A549 (cell line): ENCODE measurements around the gene LRCH1. TPM values are rescaled to one million over a fixed set of nuclear protein-coding genes. Genes with fewer than 3 reads are reported as not detected.

Source experiments
- ATAC-seq, 2 experiments: fragments of 200-7000 bp in 1 of 2; fragments of >200 bp in 1 of 2; cut with Nextera tagmentation in 1 of 2; cut with Tn5 transposase in 1 of 2; 3 replicates each; pipeline versions ENCODE4 v1.8.0 to v1.9.1; 2018 to 2020; ENCODE audit warnings: mild to moderate bottlenecking in 1 of 2, moderate library complexity in 1 of 2
- CTCF ChIA-PET: fragments of 300-600 bp; sonication (Branson Sonifier 250); formaldehyde crosslinking; extraction: SDS; loops from one replicate; lab custom pipeline; 2021; ENCODE audit warnings: antibody characterized with exemption, inconsistent platforms; lab: Yijun Ruan, JAX
- POLR2A ChIA-PET: fragments of 350-600 bp; formaldehyde crosslinking; extraction: SDS; loops from one replicate; lab custom pipeline; 2021; ENCODE audit warnings: antibody characterized with exemption, inconsistent platforms; lab: Yijun Ruan, JAX
- DNase-seq, 2 experiments: peaks; one replicate each; pipeline versions ENCODE4 v3.0.0 to v3.0.0-alpha.2; 2011 to 2016; ENCODE audit warnings: low read depth in 1 of 2, low spot score in 1 of 2
- FAIRE-seq: peaks from 2 replicates; lab custom pipeline; 2011; peaks lifted over from hg19 to GRCh38; lab: Jason Lieb, UNC
- H3K27ac ChIP-seq, 2 experiments: fragments of >200 bp; sonication (Bioruptor Twin); formaldehyde crosslinking; 3 replicates each; pipeline ENCODE4 v1.5.1; 2016 to 2017
- H3K4me1 ChIP-seq: fragments of >200 bp; sonication (Bioruptor Twin); formaldehyde crosslinking; 3 replicates; pipeline ENCODE4 v1.6.1; 2016
- H3K4me2 ChIP-seq: fragments of >200 bp; sonication (Bioruptor Twin); formaldehyde crosslinking; 3 replicates; pipeline ENCODE4 v1.6.1; 2016
- H3K4me3 ChIP-seq: fragments of >200 bp; sonication (Bioruptor Twin); formaldehyde crosslinking; 3 replicates; pipeline ENCODE4 v1.5.1; 2016
- H3K9me3 ChIP-seq: fragments of >200 bp; sonication (Bioruptor Twin); formaldehyde crosslinking; 3 replicates; pipeline ENCODE4 v1.6.1; 2016
- CEBPB ChIP-seq, 2 experiments: fragments of >200 bp in 1 of 2; sonication (Bioruptor Twin) in 1 of 2; formaldehyde crosslinking in 1 of 2; IDR thresholded peaks; 2 replicates each; pipeline ENCODE4 v1.6.1; 2012 to 2016
- EHMT2 ChIP-seq: fragments of 200-600 bp; sonication (generic); IDR thresholded peaks from 2 replicates; pipeline ENCODE4 v1.6.1; 2016; ENCODE audit warnings: antibody characterized with exemption, low read depth, mild to moderate bottlenecking, moderate library complexity
- FOSL2 ChIP-seq, 2 experiments: fragments of 450-650 bp in 1 of 2; fragments of >200 bp in 1 of 2; sonication (Bioruptor Twin) in 1 of 2; formaldehyde crosslinking; IDR thresholded peaks; 2 replicates each; pipeline versions ENCODE4 v1.5.0 to v1.6.1; 2016 to 2020; ENCODE audit warnings: mild to moderate bottlenecking in 1 of 2, moderate library complexity in 1 of 2
- FOXS1 ChIP-seq: fragments of 250-450 bp; sonication (Bioruptor Pico); IDR thresholded peaks from 2 replicates; pipeline ENCODE4 v1.5.0; 2020; ENCODE audit warnings: mild to moderate bottlenecking, moderate library complexity
- HOXA7 ChIP-seq: fragments of 250-450 bp; sonication (Bioruptor Pico); IDR thresholded peaks from 2 replicates; pipeline ENCODE4 v1.5.0; 2020; ENCODE audit warnings: mild to moderate bottlenecking, moderate library complexity
- NR3C1 ChIP-seq: fragments of >200 bp; sonication (Bioruptor Twin); formaldehyde crosslinking; IDR thresholded peaks from 3 replicates; pipeline ENCODE4 v1.6.1; 2017
- POLR2AphosphoS2 ChIP-seq: conservative IDR thresholded peaks from 2 replicates; pipeline ENCODE4 v1.6.1; 2012; ENCODE audit warnings: low read length, improper control_type of control experiment, inconsistent platforms
- RAD21 ChIP-seq, 2 experiments: fragments of >200 bp in 1 of 2; sonication (Bioruptor Twin) in 1 of 2; formaldehyde crosslinking in 1 of 2; IDR thresholded peaks in 1 of 2; conservative IDR thresholded peaks in 1 of 2; 2 replicates in 1 of 2; 3 replicates in 1 of 2; pipeline ENCODE4 v1.6.1; 2012 to 2018; ENCODE audit warnings: inconsistent platforms in 1 of 2
- RCOR1 ChIP-seq: fragments of 150-350 bp; IDR thresholded peaks from 2 replicates; pipeline ENCODE4 v1.6.1; 2014; ENCODE audit warnings: antibody characterized with exemption, low read length, low read depth
- RFX5 ChIP-seq: fragments of 450-650 bp; IDR thresholded peaks from 2 replicates; pipeline ENCODE4 v1.7.1; 2014; ENCODE audit warnings: antibody characterized with exemption, mild to moderate bottlenecking, moderate library complexity
- SMC3 ChIP-seq: fragments of >200 bp; sonication (Bioruptor Twin); formaldehyde crosslinking; IDR thresholded peaks from 3 replicates; pipeline ENCODE4 v1.6.1; 2018; ENCODE audit warnings: inconsistent platforms
- TFCP2L1 ChIP-seq: fragments of 250-450 bp; sonication (Bioruptor Pico); IDR thresholded peaks from 2 replicates; pipeline ENCODE4 v1.5.0; 2021; ENCODE audit warnings: mild to moderate bottlenecking
- TP53 ChIP-seq: fragments of 250-450 bp; sonication (Bioruptor Pico); IDR thresholded peaks from 2 replicates; pipeline ENCODE4 v1.5.0; 2021; ENCODE audit warnings: mild to moderate bottlenecking, moderate library complexity
- ZSCAN20 ChIP-seq: fragments of 250-450 bp; sonication (Bioruptor Pico); IDR thresholded peaks from 2 replicates; pipeline ENCODE4 v1.8.0; 2022; ENCODE audit warnings: mild to moderate bottlenecking, moderate library complexity
- WGBS: methylation state at CpG from one replicate; pipeline ENCODE4 v1.1.6; 2017; ENCODE audit errors: missing lambda C conversion rate; 5-methylcytosine and 5-hydroxymethylcytosine counted together
- polyA plus RNA-seq, 4 experiments: library from polyadenylated mRNA; depleted of rRNA in 3 of 4; stranded (reverse); fragments of >200 nt; fragmentation: RNase III in 1 of 4; extraction: RNeasy Plus Mini Kit Qiagen cat#74134 plus additional on column Dnase treatment in 1 of 4; gene quantifications; 2 replicates in 3 of 4; 3 replicates in 1 of 4; pipeline ENCODE4 v1.2.3, GENCODE V29; 2011 to 2017
- TF ChIP-seq, protein P1 (sequence below): IDR thresholded peaks from 2 replicates; pipeline ENCODE4 v1.6.1; 2012; ENCODE audit warnings: low read depth, borderline replicate concordance
- TF ChIP-seq, protein P2 (sequence below): IDR thresholded peaks from 2 replicates; pipeline ENCODE4 v1.6.1; 2012
- TF ChIP-seq, protein P3 (sequence below): fragments of 150-350 bp; IDR thresholded peaks from 2 replicates; pipeline ENCODE4 v1.6.1; 2014; ENCODE audit warnings: low read depth, mild to moderate bottlenecking, low read length
- TF ChIP-seq, protein P4 (sequence below): fragments of 250-450 bp; sonication (Bioruptor Pico); IDR thresholded peaks from 2 replicates; pipeline ENCODE4 v1.5.0; 2020; ENCODE audit warnings: low read depth, mild to moderate bottlenecking, moderate library complexity
- TF ChIP-seq, protein P5 (sequence below): fragments of 250-450 bp; sonication (Bioruptor Pico); IDR thresholded peaks from 2 replicates; pipeline ENCODE4 v1.5.0; 2021; ENCODE audit warnings: mild to moderate bottlenecking, moderate library complexity, borderline replicate concordance

LRCH1 gene
- polyA plus RNA-seq, 2 of the 4 experiments (the other 2 are of a cell fraction) = 8.5 to 16.4 TPM

DNA sequence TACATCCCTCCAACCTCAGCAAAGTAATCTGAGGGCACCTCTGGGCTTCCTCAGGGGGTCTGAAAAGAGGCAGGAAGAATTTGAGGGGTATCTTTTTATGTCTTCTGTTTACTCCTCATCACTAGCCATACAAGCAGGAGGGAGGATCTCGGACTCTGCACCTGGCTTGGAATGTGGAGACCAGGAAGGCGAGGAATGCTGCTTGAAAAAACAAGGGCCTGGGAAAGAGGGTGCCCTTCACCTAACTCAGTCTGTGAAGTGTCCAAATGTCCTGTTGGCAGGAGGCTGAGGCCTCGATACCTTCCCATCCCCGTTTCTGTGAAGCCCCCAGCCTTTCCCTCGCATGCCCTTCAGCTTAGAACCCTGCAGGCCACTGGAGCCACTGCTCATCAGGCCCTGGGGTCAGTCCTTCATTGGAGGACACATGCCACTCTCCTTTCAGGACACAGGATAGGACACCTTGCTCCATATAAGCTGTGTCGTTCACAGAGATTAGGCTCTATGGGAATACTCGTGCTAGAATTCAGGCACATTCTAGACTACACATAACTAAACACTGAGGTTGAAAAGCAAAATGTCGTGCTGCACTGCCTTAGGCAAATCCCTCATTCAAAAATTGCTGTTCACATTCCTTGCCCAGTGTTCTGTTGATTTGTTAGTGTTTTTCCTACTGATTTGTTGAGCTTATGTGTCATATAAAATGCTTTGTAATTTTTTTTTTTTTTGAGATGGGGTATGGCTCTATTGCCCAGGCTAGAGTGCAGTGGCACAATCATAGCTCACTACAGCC, 194.3 kb downstream of the LRCH1 start:
- no peak overlapping the region for H3K4me3 ChIP-seq
- no peak for ATAC-seq
- TF ChIP-seq RAD21 (conservative IDR thresholded peaks at IDR 0.05 in 1 of 2, IDR thresholded peaks at IDR 0.05 in 1 of 2) (no peak), FOSL2 (IDR thresholded peaks at IDR 0.05) (no peak), FOSL2 (CRISPR knock-in tag; IDR thresholded peaks at IDR 0.05) (no peak), EHMT2 (no peak)
- ChIA-PET POLR2A (no interaction called here), CTCF (interaction anchor here (1.4 kb wide), 1 partner anchor 26 kb away, joined by 3 read pairs; no protein-coding TSS in a partner anchor)
- H3K4me1 ChIP-seq = no peaks in the 10 kb centered on the region
- no peak for FAIRE-seq
- WGBS = 96% methylated on average over 8 of the region's 8 CpGs
- no peak for DNase-seq
- no peak overlapping the region for H3K27ac ChIP-seq
- H3K4me2 ChIP-seq = no peak overlapping the region
- no peaks in the 10 kb centered on the region for H3K9me3 ChIP-seq

DNA sequence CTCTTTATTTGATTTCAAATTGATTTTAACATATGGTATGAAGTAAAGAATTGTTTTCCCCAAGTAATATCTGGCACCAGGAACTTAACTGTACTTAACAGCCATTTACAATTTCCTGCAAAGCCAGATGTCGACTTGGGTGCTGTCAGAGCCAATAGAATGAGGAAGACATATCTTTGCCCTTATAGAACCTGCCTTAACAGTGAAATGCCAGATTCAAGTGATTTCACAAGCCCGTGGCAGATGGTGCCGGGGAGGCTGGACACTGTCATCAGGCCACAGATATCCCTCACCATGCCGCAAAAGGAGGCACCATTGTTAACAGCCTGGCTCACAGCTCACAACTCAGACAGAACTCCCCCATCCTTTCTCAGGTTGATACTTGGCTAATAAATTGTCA, 195.3 kb downstream of the LRCH1 start:
- ChIA-PET POLR2A (no interaction called here), CTCF (interaction anchor here (1.4 kb wide), 1 partner anchor 27 kb away, joined by 3 read pairs; no protein-coding TSS in a partner anchor)
- TF ChIP-seq FOXS1 = no peak
- no peak for TF ChIP-seq ZSCAN20
- no peak for TF ChIP-seq HOXA7
- no peak for TF ChIP-seq RCOR1
- TF ChIP-seq, protein P1, sequence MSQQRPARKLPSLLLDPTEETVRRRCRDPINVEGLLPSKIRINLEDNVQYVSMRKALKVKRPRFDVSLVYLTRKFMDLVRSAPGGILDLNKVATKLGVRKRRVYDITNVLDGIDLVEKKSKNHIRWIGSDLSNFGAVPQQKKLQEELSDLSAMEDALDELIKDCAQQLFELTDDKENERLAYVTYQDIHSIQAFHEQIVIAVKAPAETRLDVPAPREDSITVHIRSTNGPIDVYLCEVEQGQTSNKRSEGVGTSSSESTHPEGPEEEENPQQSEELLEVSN = no peak
- TF ChIP-seq CEBPB (IDR thresholded peaks at IDR 0.05) = no peak
- TF ChIP-seq, protein P2, sequence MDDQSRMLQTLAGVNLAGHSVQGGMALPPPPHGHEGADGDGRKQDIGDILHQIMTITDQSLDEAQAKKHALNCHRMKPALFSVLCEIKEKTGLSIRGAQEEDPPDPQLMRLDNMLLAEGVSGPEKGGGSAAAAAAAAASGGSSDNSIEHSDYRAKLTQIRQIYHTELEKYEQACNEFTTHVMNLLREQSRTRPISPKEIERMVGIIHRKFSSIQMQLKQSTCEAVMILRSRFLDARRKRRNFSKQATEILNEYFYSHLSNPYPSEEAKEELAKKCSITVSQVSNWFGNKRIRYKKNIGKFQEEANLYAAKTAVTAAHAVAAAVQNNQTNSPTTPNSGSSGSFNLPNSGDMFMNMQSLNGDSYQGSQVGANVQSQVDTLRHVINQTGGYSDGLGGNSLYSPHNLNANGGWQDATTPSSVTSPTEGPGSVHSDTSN = no peak
- TF ChIP-seq POLR2AphosphoS2 = no peak
- TF ChIP-seq TFCP2L1 (CRISPR knock-in tag) = no peak
- TF ChIP-seq TP53 (CRISPR knock-in tag) = no peak
- no peak for TF ChIP-seq RFX5
- TF ChIP-seq SMC3 = no peak
- TF ChIP-seq NR3C1 = no peak
- TF ChIP-seq, protein P3, sequence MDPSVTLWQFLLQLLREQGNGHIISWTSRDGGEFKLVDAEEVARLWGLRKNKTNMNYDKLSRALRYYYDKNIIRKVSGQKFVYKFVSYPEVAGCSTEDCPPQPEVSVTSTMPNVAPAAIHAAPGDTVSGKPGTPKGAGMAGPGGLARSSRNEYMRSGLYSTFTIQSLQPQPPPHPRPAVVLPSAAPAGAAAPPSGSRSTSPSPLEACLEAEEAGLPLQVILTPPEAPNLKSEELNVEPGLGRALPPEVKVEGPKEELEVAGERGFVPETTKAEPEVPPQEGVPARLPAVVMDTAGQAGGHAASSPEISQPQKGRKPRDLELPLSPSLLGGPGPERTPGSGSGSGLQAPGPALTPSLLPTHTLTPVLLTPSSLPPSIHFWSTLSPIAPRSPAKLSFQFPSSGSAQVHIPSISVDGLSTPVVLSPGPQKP = no peak
- TF ChIP-seq, protein P4, sequence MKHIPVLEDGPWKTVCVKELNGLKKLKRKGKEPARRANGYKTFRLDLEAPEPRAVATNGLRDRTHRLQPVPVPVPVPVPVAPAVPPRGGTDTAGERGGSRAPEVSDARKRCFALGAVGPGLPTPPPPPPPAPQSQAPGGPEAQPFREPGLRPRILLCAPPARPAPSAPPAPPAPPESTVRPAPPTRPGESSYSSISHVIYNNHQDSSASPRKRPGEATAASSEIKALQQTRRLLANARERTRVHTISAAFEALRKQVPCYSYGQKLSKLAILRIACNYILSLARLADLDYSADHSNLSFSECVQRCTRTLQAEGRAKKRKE (CRISPR knock-in tag) = no peak
- TF ChIP-seq, protein P5, sequence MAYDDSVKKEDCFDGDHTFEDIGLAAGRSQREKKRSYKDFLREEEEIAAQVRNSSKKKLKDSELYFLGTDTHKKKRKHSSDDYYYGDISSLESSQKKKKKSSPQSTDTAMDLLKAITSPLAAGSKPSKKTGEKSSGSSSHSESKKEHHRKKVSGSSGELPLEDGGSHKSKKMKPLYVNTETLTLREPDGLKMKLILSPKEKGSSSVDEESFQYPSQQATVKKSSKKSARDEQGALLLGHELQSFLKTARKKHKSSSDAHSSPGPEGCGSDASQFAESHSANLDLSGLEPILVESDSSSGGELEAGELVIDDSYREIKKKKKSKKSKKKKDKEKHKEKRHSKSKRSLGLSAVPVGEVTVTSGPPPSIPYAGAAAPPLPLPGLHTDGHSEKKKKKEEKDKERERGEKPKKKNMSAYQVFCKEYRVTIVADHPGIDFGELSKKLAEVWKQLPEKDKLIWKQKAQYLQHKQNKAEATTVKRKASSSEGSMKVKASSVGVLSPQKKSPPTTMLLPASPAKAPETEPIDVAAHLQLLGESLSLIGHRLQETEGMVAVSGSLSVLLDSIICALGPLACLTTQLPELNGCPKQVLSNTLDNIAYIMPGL (CRISPR knock-in tag) = no peak
- no peaks in the 10 kb centered on the region for H3K4me1 ChIP-seq
- H3K4me3 ChIP-seq = no peak overlapping the region
- no peak for FAIRE-seq
- no peak overlapping the region for H3K4me2 ChIP-seq
- H3K9me3 ChIP-seq = no peaks in the 10 kb centered on the region
- WGBS = 97% methylated on average over 4 of the region's 4 CpGs
- DNase-seq = no peak
- ATAC-seq = no peak
- H3K27ac ChIP-seq = no peak overlapping the region
